Ishikawa (cell line): Measurements from ENCODE around the gene ZNF628.

Source experiments
- CEBPB ChIP-seq: IDR thresholded peaks from 2 replicates; pipeline ENCODE4 v1.6.1; 2012
- CREB1 ChIP-seq: IDR thresholded peaks from 2 replicates; pipeline ENCODE4 v1.6.1; 2012; ENCODE audit warnings: low read depth
- EGR1 ChIP-seq: IDR thresholded peaks from 2 replicates; pipeline ENCODE4 v1.6.1; 2012
- EP300 ChIP-seq: IDR thresholded peaks from 2 replicates; pipeline ENCODE4 v1.6.1; 2012; ENCODE audit warnings: borderline replicate concordance
- NFIC ChIP-seq: IDR thresholded peaks from 2 replicates; pipeline ENCODE4 v1.6.1; 2012
- RAD21 ChIP-seq: IDR thresholded peaks from 2 replicates; pipeline ENCODE4 v1.6.1; 2012; ENCODE audit warnings: low read depth
- REST ChIP-seq: IDR thresholded peaks from 2 replicates; pipeline ENCODE4 v1.6.1; 2012; ENCODE audit warnings: low read depth, mild to moderate bottlenecking
- TAF1 ChIP-seq: IDR thresholded peaks from 2 replicates; pipeline ENCODE4 v1.6.1; 2012; ENCODE audit warnings: low read depth, mild to moderate bottlenecking
- TCF12 ChIP-seq: IDR thresholded peaks from 2 replicates; pipeline ENCODE4 v1.6.1; 2012; ENCODE audit warnings: low read depth
- TEAD4 ChIP-seq: IDR thresholded peaks from 2 replicates; pipeline ENCODE4 v1.6.1; 2012
- YY1 ChIP-seq: IDR thresholded peaks from 2 replicates; pipeline ENCODE4 v1.6.1; 2012; ENCODE audit warnings: low read depth
- TF ChIP-seq, protein P1 (sequence below): IDR thresholded peaks from 2 replicates; pipeline ENCODE4 v1.6.1; 2012

- TF ChIP-seq TAF1 (no peak), NFIC (no peak), TEAD4 (no peak), EGR1 (no peak), REST (no peak), TCF12 (no peak), EP300 (no peak), CEBPB (no peak), YY1 (no peak), RAD21 (no peak), CREB1 (no peak)
- TF ChIP-seq, protein P1, sequence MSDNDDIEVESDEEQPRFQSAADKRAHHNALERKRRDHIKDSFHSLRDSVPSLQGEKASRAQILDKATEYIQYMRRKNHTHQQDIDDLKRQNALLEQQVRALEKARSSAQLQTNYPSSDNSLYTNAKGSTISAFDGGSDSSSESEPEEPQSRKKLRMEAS: no peak
These were observed 5.9 kb downstream of the ZNF628 start for GRCh38 chr19:55482156-55482961.
